Islet of Langerhans (tissue), 1 donor: ENCODE measurements around the gene IKBKE.

ENCODE experiments used
- FAIRE-seq: peaks from one replicate; lab custom pipeline; 2011; peaks lifted over from hg19 to GRCh38; lab: Jason Lieb, UNC

The IKBKE gene

DNA sequence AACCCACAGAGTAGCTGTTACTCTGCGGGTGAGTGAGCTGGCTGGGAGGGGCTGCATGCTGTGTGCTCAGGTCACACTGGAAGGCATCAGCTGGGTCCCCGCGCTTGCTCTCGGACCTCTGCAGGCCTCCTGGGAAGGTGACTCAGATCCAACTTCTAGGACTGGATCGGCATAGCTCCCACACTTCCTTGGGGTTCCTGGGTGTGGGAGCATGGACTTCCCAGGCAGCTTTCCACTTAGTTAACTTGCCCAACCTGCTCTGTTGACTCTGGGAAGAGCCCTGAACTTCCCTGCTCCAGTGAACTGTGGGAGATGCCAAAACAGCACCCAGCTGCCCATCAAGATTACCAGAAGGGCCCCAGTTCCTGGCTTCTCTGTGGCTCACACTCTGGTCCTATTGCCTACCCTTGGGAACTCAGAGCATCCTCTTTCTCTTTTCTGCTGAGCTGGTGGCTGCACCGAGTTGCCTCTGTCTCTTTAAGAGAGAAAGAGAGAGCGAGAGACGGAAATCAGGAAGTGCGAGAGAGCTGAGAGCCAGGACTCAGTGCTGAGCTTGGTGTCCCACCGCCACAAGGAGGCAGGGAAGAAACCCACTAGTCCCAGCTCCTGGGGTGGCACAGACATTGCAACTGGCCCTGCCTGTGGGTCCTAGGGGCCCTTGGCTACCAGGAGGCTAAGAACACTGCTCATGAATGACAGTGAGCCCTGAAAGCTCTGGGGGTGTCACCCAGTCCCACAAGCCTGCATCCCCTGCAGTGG is at the start of gene IKBKE:
Gene IKBKE, plus strand, starts transcription at position 544 of the 759 bp plus-strand sequence. CDS start 2,752 bp downstream, outside the sequence.
- FAIRE-seq = no peak

DNA sequence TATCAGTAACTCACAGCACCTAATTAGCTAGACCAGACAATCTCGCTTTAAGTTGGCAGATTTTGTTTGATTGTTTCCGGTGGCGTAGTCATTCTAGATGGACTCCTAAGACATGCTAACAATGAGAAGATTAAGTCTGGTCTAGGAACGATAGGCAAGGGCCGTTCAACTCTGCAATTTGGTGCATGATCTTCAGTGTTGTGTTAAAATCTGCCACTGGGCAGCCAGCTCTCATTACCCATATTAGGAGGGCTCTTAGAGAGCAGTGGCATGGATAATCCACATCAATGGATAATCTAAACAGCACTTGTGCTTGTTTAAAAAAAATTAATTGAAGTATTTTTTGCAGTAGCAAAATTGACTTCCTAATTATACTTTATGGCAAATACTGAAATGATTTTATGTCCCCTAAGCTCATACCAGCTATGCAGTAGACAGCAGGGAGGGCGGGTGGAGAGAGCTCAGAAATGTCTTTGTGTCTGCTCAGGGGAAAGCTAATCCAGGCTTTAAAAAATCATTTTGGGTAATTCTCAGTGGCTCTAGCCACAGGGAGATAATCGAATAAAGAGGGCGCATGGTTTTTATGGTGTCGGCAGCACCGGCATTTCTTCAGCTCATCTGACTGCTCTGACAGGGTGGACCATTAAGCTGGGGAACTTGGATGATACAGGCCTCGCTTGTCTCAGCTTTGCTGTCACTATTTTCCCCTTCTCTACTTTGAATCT is 48.5 kb upstream of the IKBKE start:
- FAIRE-seq = no peak

DNA sequence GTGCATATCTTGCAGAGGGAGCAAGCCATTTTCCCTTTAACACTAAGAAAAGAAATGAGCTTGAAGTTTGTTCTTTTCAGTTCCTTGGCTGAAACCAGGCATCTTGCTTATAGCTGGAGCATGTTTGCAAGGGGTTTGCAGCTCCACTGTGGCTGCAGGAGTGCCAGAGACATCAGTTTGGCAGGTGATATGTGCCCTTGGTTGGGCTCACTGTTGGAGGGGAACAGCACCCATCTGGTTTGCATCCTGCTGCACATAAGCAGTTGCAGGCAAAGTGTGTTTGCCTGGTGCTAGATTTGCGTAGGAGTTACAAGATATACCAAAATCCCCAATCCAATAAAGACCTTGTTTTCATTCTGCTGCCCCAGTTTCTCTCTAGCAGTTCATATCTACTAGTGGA is 47.8 kb upstream of the IKBKE start:
- FAIRE-seq = no peak

DNA sequence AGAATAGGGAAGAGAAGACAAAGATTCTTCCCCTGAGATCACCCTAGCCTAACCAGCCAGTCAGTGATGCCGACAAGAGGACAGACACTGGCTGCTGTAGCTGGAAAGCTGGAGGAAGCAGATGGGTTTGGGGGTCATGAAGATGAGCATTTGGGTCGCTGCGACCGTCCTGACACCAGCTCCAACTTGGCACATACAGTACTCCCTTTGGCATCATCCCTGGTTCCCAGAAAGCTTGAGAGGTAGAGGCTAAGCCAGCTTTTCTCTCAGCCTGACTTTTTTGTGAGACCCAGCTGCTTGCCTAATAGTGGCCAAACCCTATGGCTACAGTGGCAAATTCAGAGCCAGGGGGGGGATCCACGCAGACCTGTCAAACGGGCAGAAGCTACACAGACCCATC is 43.0 kb upstream of the IKBKE start:
- FAIRE-seq = no peak

DNA sequence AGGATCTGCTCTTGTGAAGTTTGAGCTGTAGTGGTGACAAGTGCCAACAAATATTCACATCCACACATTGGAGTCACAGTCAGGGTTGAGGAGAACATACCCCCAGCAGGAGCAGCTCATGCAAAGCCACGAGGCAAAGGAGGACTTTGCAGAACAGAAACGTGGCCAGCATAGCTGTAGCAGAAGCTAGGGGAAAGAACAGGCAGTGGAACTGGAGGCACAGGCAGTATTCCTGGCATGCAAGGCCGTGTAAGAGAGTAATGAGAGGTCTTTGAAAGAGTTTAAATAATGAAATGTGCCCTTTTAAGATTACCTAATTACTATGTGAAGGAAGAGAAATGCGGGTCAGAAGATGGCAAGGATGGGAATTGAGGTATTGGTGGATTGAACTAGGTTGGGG is 40.9 kb upstream of the IKBKE start:
- FAIRE-seq = no peak

DNA sequence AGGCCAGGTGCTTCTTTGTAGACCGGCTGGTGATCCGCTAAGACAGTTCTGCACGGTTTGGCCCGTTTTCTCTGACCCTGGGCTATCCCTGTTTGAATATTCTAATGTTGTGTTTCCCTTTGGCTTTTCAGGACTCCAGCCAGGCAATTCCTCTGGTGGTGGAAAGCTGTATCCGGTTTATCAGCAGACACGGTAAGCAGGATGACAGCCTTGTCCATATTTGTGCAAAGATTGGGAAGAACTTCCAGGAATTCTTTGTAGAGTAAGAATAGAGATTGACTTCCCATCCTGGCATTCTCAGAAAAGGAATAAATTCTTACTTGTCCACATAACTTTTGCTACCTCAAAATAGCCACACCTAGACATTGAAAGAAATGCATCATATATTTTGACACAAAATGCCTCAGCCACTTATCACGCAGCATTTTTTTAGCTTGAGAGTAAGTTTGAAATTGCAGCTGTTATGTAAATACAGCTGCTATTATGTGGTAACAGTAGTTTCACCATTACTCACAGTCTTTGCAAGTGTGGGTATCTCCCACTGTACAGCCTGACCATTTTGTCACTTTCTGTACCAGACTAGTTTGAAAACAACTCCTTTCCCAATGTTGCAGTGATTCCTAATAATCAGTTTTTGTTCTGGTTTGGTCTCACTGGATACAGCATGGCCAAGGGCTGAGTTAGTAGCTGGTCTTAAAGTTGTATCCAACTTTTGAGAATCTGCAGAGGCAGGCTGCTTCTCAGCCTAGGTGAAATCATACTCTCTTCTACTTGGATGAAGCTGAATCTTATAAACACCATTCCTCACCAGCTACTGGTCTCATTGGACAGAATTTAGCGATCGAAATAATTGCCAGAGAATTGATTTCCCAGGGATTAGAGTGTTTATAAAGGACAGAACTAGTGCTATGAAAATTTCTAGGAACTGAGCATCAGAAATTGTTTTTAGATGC is 40.0 kb upstream of the IKBKE start:
- no peak for FAIRE-seq

DNA sequence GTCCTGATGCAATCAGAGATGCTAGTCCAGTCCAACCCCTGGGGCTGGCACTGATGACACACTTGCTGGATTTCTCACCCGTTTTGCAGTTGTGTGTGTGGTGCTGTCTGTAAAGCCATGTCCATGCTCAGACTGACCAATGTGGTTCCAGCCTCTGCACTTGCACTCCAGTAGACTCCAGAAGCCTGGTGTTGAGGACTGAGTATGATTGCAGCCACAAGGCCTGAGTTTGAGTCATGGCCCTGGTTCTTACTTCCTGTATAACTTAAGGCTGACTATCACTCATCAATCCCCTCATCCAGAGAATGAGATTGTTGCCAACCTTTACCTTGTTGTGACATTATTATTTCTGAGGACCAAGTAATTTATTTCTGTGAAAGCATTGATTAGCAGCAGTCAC is 34.8 kb upstream of the IKBKE start:
- no peak for FAIRE-seq

DNA sequence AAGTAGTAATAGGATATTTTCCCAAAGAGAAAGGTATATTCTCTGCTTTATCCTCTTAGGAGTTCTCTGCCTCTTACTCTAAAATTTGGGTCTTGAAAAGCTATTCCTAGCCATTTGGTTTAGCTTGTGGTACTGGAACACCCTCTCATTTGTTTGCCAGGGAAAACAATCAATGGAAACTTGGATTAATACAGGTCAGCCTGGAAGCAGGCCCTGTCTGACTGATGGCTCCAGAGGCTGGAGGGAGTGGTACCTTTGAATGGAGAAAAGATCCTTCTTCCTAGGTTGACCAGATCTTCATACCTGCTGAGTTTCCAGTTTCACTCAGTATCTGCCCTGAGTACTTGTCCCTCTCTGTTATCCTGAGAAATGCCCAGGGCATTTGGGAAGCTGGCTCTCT is 31.7 kb upstream of the IKBKE start:
- no peak for FAIRE-seq

DNA sequence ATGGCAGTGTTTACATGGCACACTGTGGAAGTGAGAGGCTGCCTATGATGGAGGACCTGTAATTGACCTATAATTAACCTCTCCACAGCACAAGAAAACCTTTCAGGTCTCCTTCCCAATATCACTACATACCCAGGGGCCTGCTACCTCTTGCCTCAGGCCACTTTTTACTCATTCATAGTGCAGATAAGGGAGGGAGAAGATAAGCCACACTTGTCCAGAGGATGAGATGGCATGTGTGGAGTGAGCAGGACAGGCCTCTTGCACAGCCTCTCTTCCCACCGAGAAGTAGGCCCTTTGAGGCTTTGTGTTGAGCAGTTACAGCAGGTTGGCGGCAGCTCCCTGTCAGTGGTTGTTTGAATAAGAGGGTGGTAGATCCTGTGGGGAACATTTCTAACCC is 31.1 kb upstream of the IKBKE start:
- FAIRE-seq = no peak

DNA sequence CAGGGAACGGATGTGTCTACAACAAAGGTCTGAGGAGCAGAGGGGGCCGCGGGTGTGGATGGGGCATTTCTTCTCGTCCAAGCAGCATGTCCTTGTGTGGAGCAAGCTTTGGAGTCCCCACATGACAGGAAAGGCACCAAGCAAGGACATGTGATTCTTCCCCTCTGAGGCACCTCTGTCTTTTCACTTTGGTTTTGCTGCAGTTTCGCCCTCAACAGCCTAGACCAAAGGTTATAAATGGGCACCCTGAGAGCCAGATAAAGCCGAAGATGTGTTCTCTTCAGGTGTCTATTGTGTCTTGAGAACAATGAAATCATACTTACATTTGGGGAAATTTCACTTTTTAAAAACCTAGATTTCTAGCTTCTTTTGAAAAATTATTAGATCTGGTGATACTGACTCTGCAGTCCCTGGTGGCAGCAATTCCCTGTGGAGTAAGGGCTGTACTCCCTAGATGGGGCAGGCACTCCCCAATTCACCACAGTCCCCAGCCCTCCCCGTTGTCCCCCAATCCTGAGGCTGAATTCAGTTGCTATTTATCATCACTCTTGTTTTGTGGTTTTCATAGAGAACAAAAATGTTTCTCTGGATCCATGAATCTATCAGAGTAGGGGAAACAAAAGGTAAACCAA is 28.8 kb upstream of the IKBKE start:
- FAIRE-seq = no peak

DNA sequence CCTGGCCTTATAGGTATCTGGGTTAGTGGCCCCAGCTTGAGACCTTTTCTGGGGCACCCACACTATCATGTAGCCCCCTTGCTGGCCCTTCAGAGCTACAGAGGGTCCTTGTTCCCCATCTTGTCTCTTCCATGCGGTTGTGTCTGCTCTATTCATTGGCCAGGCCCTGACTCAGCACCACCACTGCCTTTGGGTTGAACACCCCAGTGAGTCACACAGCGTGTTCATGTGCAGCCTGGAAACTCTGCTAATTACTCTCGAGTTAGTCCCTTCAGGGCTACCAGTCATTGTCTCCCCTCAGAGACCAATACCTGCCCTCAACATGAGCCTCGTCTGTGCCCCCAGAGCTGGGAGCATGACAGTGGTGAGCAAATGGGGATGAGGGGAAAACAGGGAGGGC is 28.2 kb upstream of the IKBKE start:
- FAIRE-seq = no peak

DNA sequence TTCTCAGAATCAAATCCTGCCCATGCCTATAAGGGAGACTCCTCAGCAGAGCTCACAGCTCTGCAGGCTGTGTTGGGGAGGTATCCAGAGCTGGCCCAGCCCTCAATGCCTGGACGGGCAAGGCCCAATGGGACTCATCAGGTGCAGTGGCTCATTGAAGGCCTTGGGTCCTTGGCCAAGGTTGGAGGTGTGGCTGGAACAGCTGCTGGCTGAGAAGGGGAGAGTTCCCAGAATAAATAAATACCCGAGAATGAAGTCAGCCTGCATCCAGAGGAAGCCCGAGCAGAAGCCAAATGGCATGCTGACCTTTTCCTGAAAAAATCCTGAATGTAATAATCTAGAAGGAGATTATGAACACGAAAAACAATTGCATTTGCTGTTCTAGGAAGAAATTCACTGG is 25.2 kb upstream of the IKBKE start:
- FAIRE-seq = no peak

DNA sequence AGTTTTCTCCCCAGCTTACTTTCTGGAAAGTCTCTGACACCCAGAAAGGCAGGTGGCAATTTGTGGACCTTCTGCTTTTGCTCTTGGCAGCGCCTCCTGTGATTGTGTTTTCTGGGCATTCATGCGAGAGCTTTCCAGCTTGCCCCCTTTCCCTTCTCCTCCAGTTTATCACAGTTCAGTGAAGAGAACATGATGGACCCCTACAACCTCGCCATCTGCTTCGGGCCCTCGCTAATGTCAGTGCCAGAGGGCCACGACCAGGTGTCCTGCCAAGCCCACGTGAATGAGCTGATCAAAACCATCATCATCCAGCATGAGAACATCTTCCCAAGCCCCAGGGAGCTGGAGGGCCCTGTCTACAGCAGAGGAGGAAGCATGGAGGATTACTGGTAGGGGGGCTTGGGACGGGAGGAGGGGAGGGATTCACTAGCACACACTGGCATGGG is 24.3 kb upstream of the IKBKE start:
- FAIRE-seq = no peak

DNA sequence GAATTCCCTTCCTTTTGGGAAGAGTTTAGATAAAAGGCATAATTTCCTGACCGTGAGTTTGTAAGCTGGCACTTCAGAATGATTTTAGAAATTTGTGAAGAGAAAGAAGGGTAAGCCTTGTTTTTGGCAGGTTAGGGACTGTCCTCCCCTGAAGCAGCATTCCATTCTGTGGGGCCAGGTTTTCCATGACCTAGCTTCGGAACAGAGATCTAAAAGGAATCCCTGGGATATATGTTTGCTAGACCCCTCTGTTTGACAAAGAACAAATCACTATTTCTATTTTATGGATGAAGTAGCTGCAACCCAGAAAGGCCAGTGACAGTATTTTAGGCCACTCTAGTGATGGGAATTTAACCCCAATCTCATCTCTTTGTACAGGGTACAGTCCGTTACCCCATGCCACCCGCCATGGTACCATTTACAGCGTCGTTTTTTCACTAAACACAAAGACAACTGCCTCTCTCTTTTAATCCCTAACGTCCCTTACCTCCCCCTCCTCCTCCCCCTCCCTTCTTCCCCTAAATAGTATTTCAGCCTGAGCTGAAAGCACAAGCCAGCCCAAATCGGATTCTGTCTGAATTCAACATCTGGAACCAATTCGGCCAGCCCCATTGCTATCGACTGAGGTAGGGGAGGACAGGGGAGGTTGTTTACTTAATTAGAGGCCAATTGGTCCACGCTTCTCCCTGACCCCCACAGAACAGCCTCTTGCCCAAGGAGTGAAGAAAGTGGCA is 23.4 kb upstream of the IKBKE start:
- FAIRE-seq = no peak

DNA sequence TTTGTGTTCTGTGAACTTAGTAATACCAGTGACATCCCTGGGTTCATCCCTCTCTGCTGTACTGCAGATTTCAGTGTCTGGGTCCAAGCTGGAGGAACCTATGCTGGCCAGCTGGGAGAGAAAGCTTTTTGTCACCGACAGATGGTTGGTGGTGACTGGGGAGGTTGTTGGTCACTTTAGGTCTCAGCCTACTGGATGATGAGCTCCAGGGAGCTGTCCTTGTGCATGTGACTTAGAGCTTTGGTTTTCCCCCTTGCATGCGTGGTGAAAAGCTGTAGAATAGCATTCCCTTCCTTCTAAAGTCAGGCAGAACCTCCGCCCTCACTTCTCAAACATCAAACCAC is 22.9 kb upstream of the IKBKE start:
- FAIRE-seq = no peak

DNA sequence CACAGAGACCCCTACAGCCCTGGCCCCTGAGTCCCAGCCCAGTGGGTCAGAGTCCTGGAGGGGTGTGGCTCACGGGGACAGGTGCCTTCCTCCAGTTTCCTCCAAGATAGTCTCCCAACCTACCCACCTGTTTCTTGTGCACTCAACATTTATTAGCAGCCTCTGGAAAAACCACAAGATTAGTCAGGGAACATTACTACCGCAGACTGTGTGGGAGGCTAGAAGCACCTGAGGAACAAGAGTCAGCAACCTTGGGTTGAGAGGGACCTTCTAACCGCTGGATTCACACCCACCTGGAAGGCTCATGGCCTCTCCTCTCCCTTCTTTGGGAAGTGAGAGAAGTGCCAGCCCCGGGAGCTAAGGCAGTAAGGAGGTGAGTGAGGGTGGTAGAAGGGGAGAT is 22.5 kb upstream of the IKBKE start:
- FAIRE-seq = no peak

DNA sequence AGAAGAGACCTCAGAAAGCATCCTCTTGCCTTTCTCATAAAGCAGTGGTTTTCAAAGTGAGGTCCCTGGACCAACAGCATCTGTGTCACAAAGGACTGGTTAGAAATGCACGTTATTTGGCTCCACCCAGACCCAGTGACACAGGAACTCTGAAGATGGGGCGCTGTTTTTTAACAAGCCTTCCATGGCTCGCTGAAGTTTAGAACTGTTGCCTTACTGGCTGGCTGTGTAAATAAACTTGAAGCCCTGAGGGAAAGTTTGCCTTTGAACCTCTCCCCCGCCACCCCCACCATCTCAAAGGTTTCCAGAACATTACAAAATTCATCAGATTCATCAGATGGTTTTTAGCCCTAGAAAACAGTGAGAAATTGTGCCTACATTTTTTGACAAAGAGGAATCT is 21.8 kb upstream of the IKBKE start:
- no peak for FAIRE-seq

DNA sequence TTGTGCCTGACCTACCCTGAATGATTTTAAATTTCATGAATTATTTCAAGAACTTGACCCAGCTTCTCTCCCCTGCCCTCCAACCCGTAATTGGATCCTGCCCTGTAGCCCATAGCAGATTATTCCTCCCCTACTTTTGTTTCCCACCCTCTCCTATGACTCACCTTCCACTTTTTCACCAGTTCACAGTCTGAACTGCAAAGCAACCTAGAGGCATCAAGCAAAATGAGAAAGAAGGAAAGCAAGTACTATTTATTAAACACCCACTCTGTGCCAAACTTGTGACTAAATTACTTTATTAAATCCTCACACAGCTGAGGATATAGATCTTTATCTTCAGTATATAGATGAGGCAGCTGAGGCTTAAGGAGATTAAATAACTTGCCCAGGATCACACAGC is 20.7 kb upstream of the IKBKE start:
- FAIRE-seq = no peak

DNA sequence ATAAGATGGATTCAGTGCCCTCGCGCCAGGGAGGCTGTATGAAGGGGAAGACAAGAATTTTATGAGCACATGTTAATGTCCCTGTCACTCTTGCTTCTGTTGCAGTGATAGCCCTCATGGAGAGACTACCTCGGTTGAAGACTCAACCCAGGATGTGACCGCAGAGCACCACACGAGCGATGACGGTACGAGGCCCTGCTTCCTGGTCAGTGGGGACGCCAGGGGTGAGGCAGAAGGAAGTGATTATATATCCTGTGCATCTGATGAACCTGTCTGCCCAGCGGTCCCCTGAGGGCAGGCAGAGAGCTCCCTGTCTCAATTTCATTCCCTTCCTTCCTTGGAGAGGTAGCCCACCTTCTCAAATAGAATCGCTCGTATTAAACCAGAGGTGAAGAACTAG is 20.0 kb upstream of the IKBKE start:
- no peak for FAIRE-seq

DNA sequence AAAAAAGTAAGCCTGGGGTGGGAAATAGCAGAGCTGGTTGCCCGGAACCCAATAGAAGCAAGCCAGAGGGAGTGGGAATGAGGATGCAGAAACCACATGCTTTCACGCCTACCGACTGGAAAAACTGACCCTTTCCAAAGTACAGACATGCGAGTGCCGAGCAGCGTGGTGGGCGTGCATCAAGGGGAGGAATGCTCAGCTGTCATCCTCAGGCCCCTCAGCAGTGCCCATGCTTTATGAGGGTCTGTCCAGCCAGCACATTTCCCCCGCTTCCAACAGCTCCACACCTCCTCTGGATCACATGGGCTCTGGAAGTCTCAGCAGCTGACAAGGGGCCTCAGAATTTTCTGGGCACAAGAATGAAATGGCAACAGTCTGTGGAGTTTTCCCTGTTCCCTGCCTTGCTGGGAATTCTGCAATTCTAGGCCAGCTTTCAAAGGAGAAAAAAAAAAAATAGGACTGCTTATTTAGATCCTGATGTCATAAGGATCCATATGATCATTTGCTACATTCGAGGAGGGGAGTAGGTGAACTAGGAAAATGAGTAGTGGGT is 19.1 kb upstream of the IKBKE start:
- no peak for FAIRE-seq

DNA sequence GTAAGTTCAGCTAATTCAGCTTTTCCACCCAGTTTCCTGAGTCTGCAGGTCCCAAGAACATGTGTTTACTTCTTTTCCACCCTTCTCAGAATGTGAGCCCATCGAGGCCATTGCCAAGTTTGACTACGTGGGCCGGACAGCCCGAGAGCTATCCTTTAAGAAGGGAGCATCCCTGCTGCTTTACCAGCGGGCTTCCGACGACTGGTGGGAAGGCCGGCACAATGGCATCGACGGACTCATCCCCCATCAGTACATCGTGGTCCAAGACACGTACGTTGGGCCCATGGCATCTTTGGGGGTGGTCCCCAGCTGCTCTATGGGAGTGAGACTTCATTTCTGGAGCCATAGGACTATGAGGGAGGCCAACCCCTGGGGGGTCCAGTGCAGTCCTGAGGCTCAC is 17.2 kb upstream of the IKBKE start:
- FAIRE-seq = no peak

DNA sequence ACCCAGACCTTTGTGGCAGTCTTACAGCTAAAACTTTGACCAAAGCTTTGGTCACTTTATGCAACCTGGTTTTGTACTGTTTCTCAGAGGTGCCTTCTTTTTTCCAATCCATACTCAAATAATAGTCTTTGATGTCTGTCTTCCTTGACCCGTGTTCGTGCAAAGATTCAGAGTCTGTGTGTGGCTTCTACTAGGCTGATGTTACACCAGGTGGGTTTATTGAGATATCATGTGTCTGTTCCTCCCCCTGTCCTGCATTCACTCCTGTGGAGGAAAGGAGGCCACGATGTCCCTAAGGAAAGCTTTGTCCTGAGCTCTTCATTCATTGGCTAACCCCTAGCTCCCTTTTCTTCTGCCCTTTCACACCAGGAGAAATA is 15.0 kb upstream of the IKBKE start:
- FAIRE-seq = no peak
